ENCODE data around the gene SHE. TPM values are rescaled to one million over a fixed set of nuclear protein-coding genes. Genes with fewer than 3 reads are reported as not detected.

Gene SHE
- polyA plus RNA-seq, 1 experiment, result not detected

GRCh38 chr1:154527192-154527591, 25.0 kb upstream of the SHE start:
- TF ChIP-seq CTCF (IDR thresholded peaks at IDR 0.05; ENCODE audit: insufficient read depth, low read depth, low read length), result no peak
- Histone ChIP-seq H3K4me3 (ENCODE audit: low read depth, low read length) (no peak overlapping the region), H3K36me3 (ENCODE audit: control insufficient read depth, insufficient read depth, low read length) (no peaks in the 10 kb centered on the region), H3K27me3 (ENCODE audit: control insufficient read depth, insufficient read depth, low read length) (peaks cover 10% of the 10 kb centered on the region)
- ChIA-PET POLR2A (no interaction called here), CTCF (no interaction called here)
- no peak for DNase-seq (ENCODE audit: low read depth)

GRCh38 chr1:154524881-154525280, 22.7 kb upstream of the SHE start:
- no peaks in the 10 kb centered on the region for H3K36me3 ChIP-seq (ENCODE audit: control insufficient read depth, insufficient read depth, low read length)
- POLR2A ChIA-PET, result no interaction called here
- no peak for DNase-seq (ENCODE audit: low read depth)
- peaks cover 15% of the 10 kb centered on the region for H3K27me3 ChIP-seq (ENCODE audit: control insufficient read depth, insufficient read depth, low read length)
- H3K4me3 ChIP-seq (ENCODE audit: low read depth, low read length), result no peak overlapping the region
- TF ChIP-seq CTCF (IDR thresholded peaks at IDR 0.05; ENCODE audit: insufficient read depth, low read depth, low read length), result no peak
- CTCF ChIA-PET, result interaction anchor here (0.7 to 1.2 kb wide), 2 partner anchors 9 to 22 kb away, joined by 3 to 4 read pairs; no protein-coding TSS in a partner anchor

GRCh38 chr1:154521695-154522094, 19.5 kb upstream of the SHE start:
- POLR2A ChIA-PET, result no interaction called here
- Histone ChIP-seq H3K36me3 (ENCODE audit: control insufficient read depth, insufficient read depth, low read length) (no peaks in the 10 kb centered on the region), H3K27me3 (ENCODE audit: control insufficient read depth, insufficient read depth, low read length) (peaks cover 22% of the 10 kb centered on the region), H3K4me3 (ENCODE audit: low read depth, low read length) (no peak overlapping the region)
- DNase-seq (ENCODE audit: low read depth), result no peak
- CTCF ChIA-PET, result interaction anchor here (0.6 to 0.8 kb wide), 2 partner anchors 35 to 67 kb away, joined by 3 to 4 read pairs; no protein-coding TSS in a partner anchor
- no peak for TF ChIP-seq CTCF (IDR thresholded peaks at IDR 0.05; ENCODE audit: insufficient read depth, low read depth, low read length)

GRCh38 chr1:154520333-154520732, 18.1 kb upstream of the SHE start:
- Histone ChIP-seq H3K27me3 (ENCODE audit: control insufficient read depth, insufficient read depth, low read length) (peaks cover 23% of the 10 kb centered on the region), H3K36me3 (ENCODE audit: control insufficient read depth, insufficient read depth, low read length) (no peaks in the 10 kb centered on the region), H3K4me3 (ENCODE audit: low read depth, low read length) (no peak overlapping the region)
- no peak for DNase-seq (ENCODE audit: low read depth)
- ChIA-PET CTCF (interaction anchor here (1.6 kb wide), 1 partner anchor 41 kb away, joined by 3 read pairs; no protein-coding TSS in a partner anchor), POLR2A (no interaction called here)
- TF ChIP-seq CTCF (IDR thresholded peaks at IDR 0.05; ENCODE audit: insufficient read depth, low read depth, low read length), result no peak

GRCh38 chr1:154519591-154519991, 17.4 kb upstream of the SHE start:
- DNase-seq (ENCODE audit: low read depth), result no peak
- Histone ChIP-seq H3K4me3 (ENCODE audit: low read depth, low read length) (no peak overlapping the region), H3K36me3 (ENCODE audit: control insufficient read depth, insufficient read depth, low read length) (no peaks in the 10 kb centered on the region), H3K27me3 (ENCODE audit: control insufficient read depth, insufficient read depth, low read length) (peaks cover 23% of the 10 kb centered on the region)
- CTCF ChIA-PET, result no interaction called here
- no peak for TF ChIP-seq CTCF (IDR thresholded peaks at IDR 0.05; ENCODE audit: insufficient read depth, low read depth, low read length)
- POLR2A ChIA-PET, result no interaction called here
